ENCODE results near the gene TCF12. TPM values are rescaled to one million over a fixed set of nuclear protein-coding genes. Genes with fewer than 3 reads are reported as not detected.

TCF12 gene
- total RNA-seq, 1 donor from 2014 or later = 144 TPM

- H3K4me1 ChIP-seq = no peaks in the 10 kb centered on the region
- H3K27me3 ChIP-seq = no peaks in the 10 kb centered on the region
- no peaks in the 10 kb centered on the region for H3K36me3 ChIP-seq
- TF ChIP-seq CTCF (IDR thresholded peaks at IDR 0.05) = no peak
- H3K4me3 ChIP-seq = no peak overlapping the region
- intact Hi-C loops (cut with DNase I) = no loop called here
- DNase-seq (ENCODE audit: low spot score in 2 of 2) = no peak
- no peaks in the 10 kb centered on the region for H3K9me3 ChIP-seq
- no peak overlapping the region for H3K27ac ChIP-seq
Observed at GRCh38 chr15:57183614-57184344, 265.3 kb downstream of the TCF12 start.

GRCh38 chr15:57184502-57184901, 266.1 kb downstream of the TCF12 start:
- Histone ChIP-seq H3K27me3 (no peaks in the 10 kb centered on the region), H3K36me3 (no peaks in the 10 kb centered on the region), H3K4me3 (no peak overlapping the region), H3K9me3 (no peaks in the 10 kb centered on the region), H3K27ac (no peak overlapping the region), H3K4me1 (no peaks in the 10 kb centered on the region)
- no peak for TF ChIP-seq CTCF (IDR thresholded peaks at IDR 0.05)
- intact Hi-C loops (cut with DNase I) = no loop called here
- no peak for DNase-seq (ENCODE audit: low spot score in 2 of 2)

GRCh38 chr15:57185507-57186074, 267.1 kb downstream of the TCF12 start:
- intact Hi-C loops (cut with DNase I) = no loop called here

GRCh38 chr15:57189466-57189865, 271.0 kb downstream of the TCF12 start:
- no peaks in the 10 kb centered on the region for H3K27me3 ChIP-seq
- peaks cover 0 to 7% of the 10 kb centered on the region in 2 donors for H3K36me3 ChIP-seq
- H3K4me3 ChIP-seq = no peak overlapping the region
- TF ChIP-seq CTCF (IDR thresholded peaks at IDR 0.05) = no peak
- no peak overlapping the region for H3K27ac ChIP-seq
- DNase-seq (ENCODE audit: low spot score in 2 of 2) = no peak
- no peaks in the 10 kb centered on the region for H3K4me1 ChIP-seq
- H3K9me3 ChIP-seq = no peaks in the 10 kb centered on the region
- intact Hi-C loops (cut with DNase I) = no loop called here

More at GRCh38 chr15:57185507-57186074, 267.1 kb downstream of the TCF12 start:
- H3K9me3 ChIP-seq = no peaks in the 10 kb centered on the region
- no peak overlapping the region for H3K27ac ChIP-seq
- DNase-seq (ENCODE audit: low spot score in 2 of 2) = no peak
- TF ChIP-seq CTCF (IDR thresholded peaks at IDR 0.05) = no peak
- H3K4me1 ChIP-seq = no peaks in the 10 kb centered on the region
- no peak overlapping the region for H3K4me3 ChIP-seq
- no peaks in the 10 kb centered on the region for H3K36me3 ChIP-seq
- H3K27me3 ChIP-seq = no peaks in the 10 kb centered on the region

GRCh38 chr15:57190208-57190607, 271.8 kb downstream of the TCF12 start:
- H3K27me3 ChIP-seq = no peaks in the 10 kb centered on the region
- H3K27ac ChIP-seq = no peak overlapping the region
- peaks cover 0 to 7% of the 10 kb centered on the region in 2 donors for H3K36me3 ChIP-seq
- no peaks in the 10 kb centered on the region for H3K9me3 ChIP-seq
- no peak for DNase-seq (ENCODE audit: low spot score in 2 of 2)
- TF ChIP-seq CTCF (IDR thresholded peaks at IDR 0.05) = no peak
- no peak overlapping the region for H3K4me3 ChIP-seq
- intact Hi-C loops (cut with DNase I) = no loop called here
- H3K4me1 ChIP-seq = no peaks in the 10 kb centered on the region
